ENCODE results near the gene USP37.
"Not testable (repeated sequence)": the region's sequence is repeated elsewhere in the genome, so short reads cannot be mapped to it uniquely, and the experiment has no call there.

The USP37 gene

DNA sequence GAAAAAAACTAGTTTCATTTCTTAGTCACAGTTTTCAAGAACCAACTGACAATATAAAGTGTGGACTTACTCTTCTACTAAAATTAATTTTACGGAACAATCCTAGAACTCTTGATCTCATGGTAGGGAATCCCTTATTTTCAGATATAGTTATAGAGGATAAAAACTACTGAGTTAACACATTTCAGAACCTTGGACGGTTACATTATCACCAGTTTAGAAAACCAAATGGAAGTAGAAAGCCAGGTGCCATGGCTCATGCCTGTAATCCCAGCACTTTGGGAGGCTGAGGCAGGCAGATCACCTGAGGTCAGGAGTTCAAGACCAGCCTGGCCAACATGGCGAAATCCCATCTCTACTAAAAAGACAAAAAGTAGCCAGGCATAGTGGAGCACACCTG is 13.9 kb downstream of the USP37 start:
- DNase-seq: not testable (repeated sequence)

GRCh38 chr2:218547978-218548377 is 20.2 kb downstream of the USP37 start:
- no peak for DNase-seq

- DNase-seq: no peak
Measured at GRCh38 chr2:218547511-218547910, 20.6 kb downstream of the USP37 start.

- no peak for DNase-seq
Measured at GRCh38 chr2:218546012-218546411, 22.1 kb downstream of the USP37 start.

- DNase-seq: no peak
Measured at GRCh38 chr2:218540015-218540414, 28.1 kb downstream of the USP37 start.

GRCh38 chr2:218536804-218537494 is 31.2 kb downstream of the USP37 start:
- DNase-seq: no peak

- DNase-seq: no peak
Measured at GRCh38 chr2:218529990-218530389, 38.2 kb downstream of the USP37 start.

DNA sequence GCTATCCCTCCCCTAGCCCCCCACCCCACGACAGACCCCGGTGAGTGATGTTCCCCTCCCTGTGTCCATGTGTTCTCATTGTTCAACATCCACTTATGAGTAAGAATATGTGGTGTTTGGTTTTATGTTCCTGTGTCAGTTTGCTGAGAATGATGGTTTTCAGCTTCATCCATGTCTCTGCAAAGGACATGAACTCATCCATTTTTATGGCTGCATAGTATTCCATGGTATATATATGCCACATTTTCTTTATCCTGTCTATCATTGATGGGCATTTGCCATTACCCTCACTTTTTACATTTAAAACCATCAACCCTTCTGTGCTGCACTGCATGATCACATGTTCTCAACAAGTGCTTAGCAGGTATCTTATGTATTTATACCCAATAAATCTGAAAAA is 39.7 kb downstream of the USP37 start:
- DNase-seq: not testable (repeated sequence)

DNA sequence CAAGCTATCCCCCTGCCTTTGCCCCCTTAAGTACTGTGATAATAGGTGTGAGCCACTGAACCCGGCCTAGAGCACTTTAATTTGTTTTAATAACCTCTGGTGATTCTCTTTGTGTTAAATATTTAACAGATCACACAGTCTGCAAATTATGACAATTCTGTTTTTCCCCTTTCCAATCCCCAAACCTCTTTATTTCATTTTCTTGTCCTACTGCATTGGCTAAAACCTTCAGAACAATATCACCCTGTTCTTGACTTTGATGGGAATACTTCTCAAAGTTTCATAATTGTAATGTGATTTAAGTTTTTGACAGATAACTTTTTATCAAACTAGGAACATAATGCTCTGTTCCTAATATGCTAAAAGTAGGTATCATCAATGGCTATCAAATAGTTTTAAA is 44.5 kb downstream of the USP37 start:
- no peak for DNase-seq

DNA sequence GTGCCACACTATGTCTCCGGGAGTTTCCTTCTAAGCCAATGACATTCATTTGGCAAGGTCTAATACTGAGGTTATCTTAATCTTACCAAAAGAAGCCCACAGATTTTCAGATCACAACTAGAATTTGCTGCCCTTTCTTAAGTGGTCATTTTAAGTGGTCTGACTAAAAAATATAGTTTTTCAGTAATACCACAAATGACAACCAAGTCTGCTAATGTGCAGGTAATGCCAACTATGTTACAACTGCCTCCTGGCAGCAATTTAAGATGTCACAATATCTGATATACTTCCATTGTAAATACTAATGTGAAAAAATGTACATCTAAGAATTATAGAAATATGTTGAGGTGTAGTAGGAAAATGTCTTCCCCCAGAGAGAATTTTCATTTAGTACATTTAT is 49.3 kb downstream of the USP37 start:
- DNase-seq: no peak

DNA sequence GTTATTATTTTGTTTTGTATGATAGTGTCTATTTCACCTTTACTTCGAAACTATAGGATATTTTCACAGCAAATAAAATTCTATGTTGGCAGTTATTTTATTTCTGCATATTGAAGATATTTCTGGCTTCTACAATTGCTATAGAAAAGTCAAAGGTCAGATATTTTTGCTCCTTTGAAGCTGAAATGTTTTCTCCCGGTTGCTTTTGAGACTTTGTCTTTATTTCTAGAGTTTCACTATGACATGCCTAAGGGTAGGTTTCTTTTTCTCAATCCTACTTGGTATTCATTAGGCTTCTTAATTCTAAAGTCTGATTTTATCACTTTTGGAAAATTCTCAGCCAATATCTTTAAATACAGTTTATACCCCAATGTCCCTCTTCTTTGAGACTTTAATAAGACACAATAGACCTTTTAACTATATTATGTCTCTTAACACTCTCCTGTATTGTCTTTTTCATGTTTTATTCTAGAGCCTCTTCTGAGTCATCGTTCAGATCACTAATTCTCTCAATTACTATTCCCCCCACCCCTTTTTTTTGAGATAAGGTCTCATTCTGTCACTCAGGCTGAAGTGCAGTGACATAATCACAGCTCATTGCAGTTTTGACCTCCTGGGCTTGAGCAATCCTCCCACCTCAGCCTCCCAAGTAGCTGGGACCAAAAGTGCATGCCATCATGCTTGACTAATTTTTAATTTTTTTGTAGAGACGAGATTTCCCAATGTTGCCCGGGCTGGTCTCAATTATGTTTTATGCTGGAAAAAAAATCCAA is 50.5 kb downstream of the USP37 start:
- no peak for DNase-seq

- no peak for DNase-seq
Measured at GRCh38 chr2:218516614-218517013, 51.5 kb downstream of the USP37 start.

DNA sequence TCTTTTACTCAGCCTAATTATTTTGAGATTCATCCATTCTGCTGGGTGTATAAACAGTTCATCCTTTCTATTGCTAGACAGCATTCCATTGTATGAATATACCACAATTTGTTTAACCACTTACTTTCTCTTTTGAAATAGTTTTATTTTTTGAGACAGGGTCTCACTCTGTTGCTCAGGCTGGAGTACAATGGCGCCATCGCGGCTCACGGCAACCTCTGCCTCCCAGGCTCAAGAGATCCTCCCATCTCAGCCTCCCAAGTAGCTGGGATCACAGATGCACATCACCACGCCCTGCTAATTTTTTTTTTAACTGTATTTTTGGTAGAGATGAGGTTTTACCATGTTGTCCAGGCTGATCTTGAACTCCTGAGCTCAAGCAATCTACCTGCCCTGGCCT is 54.5 kb downstream of the USP37 start:
- no peak for DNase-seq

- DNase-seq: no peak
Measured at GRCh38 chr2:218508299-218508698, 59.9 kb downstream of the USP37 start.

GRCh38 chr2:218505754-218506371 is 62.3 kb downstream of the USP37 start:
- DNase-seq: no peak

DNA sequence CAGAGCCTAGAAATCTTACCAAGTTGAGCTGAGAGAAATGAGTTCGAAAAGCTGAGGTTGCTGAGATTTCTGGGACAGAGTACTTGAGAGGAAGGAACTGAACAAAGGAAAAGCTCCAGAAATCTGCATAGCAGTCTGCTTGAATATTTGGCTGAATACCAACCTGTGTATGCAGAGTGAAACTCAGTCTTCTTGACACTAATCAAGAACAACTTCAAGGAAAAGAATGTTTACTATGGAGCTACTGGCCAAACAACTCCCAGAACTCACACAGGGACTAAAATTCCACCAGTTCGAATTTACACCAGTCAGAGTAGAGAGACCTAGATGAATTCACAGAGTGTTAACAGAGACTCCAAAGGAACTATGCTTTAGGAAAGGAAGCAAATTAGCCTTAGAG is 66.5 kb downstream of the USP37 start:
- DNase-seq: no peak

GRCh38 chr2:218500501-218501060 is 67.6 kb downstream of the USP37 start:
- DNase-seq: no peak

DNA sequence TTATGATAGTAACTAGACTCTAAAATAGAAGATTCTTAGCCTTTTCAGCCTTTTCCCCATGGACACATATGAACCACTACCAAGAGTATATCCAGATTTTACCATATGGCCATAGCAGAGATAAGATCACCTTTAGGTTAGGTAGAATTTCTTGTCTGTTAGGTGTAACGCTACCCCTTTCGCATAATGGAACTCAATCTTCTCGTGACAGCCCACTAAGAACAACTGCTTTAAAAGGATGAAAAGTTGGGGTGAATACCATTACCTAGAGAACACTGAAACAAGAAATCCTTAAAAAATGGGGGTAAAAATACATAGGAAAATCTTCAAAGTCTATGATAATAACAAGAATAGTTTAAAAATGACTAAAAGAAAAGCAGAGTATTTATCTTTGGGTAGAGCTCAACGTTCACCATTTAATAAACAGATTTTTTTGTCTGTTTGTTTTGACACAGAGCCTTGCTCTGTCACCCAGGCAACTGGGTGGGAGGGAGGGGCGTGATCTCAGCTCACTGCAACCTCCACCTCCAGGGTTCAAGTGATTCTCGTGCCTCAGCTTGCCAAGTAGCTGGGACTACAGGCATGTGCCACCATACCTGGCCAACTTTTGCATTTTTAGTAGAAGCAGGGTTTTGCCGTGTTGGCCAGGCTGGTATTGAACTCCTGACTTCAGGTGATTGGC is 82.0 kb downstream of the USP37 start:
- no peak for DNase-seq

GRCh38 chr2:218482651-218483050 is 85.5 kb downstream of the USP37 start:
- no peak for DNase-seq

DNA sequence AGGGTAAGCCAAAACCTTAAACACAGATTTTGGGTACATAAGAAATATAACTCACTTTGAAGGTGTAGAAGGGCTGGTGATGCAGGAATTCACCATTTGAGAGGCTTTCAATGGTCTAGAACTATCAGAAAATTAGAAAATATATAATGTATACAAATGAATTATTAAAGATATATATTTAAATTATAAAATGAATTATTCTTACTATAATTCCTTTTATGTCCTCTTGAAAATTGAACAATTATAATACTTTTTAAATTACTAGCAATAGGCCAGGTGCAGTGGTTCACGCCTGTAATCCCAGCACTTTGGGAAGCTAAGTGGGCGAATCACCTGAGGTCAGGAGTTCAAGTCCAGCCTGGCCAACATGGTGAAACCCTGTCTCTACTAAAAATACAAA is 88.6 kb downstream of the USP37 start:
- DNase-seq: no peak

DNA sequence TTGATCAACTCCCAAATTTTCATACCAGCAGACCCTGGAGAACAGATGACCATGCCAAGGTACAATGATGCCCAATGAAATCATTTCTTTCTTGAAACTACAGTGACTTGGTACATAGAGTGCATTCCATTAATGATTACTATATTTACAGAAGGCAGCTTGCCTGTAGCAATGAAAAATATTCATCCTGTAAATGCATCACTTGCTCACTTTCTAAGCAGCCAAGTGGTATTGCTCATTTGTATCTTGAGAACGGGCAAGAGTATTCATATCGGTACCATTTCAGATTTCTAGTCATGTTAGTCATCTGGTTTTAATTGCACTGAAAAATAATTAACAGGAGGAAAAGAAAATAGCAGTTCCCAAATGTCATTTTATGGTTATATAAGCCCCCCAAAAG is 89.6 kb downstream of the USP37 start:
- no peak for DNase-seq

DNA sequence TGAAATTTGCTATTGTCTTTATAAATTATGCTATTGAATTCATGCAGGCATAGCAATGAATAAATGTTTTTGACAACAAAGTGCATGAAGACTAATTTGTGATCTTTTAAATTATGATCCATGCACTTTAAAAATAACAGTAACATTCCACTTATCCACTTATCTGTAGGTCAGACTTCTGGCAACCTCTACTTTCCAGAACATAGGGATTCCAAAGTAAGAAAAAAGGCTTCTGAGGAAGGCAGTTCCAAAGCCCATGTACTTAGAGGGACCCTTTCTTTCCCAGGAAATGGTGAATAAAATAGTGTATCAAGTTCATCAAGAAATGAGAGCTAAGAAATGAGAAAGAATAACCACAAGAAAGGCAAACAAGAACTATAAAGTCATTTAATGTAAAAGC is 90.9 kb downstream of the USP37 start:
- no peak for DNase-seq

DNA sequence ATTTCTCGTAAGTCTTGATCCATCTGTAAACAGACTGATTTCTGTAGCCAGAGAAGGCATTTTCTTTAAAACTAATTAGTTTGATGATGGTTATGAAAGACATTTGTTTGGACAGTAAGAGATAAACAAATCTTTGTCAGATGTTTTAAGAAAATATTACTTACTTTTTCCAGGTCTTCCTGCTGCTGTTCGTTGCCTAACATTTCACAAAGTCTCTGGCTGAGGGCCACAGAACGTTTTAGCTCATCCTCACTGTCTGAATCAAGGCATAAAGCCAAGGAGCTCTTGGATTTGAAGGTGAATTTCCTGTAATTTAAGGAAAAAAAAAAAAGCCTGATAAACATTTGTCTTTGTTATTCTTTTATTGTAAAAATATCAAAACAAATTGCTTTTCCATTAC is 91.5 kb downstream of the USP37 start:
- DNase-seq: no peak

All from effector CD8-positive, alpha-beta T cell (primary cell).